ENCODE data around the gene NAP1L1.

The NAP1L1 gene

DNA sequence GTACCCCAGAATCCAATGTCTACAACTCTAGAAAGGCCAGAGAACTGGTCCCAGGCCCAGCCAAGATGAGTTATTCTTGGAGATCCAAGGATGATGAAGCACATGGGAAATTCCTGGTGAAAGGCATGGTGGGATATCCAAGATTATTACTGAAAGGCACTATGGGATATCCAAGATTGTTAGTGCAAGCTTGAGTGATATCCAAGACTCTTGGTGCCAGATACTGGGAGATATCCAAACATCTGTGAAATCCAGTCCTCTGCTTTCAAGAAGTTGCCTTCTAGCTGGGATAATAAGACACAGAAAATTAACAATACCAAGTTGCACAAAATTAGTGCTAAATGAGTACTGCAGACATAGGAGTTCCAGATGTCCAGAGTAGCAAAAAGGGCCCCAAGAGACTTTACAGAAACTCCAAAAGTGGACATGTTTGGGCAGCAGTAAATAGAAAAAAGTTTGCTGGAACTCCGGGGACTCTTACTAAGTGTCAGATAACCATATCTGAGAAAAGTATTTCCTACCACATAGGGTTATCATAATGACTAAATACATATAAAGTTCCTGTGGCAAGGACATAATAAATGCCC is 87.5 kb downstream of the NAP1L1 start:
- TF ChIP-seq ZNF70 (CRISPR knock-in tag; IDR thresholded peaks at IDR 0.05): no peak
- no peak for TF ChIP-seq ZNF565 (CRISPR knock-in tag; conservative IDR thresholded peaks at IDR 0.05; ENCODE audit: low read depth)
- TF ChIP-seq ZNF8 (CRISPR knock-in tag; IDR thresholded peaks at IDR 0.05): no peak
- TF ChIP-seq OSR1 (CRISPR knock-in tag; IDR thresholded peaks at IDR 0.05): no peak
- TF ChIP-seq, protein P1, sequence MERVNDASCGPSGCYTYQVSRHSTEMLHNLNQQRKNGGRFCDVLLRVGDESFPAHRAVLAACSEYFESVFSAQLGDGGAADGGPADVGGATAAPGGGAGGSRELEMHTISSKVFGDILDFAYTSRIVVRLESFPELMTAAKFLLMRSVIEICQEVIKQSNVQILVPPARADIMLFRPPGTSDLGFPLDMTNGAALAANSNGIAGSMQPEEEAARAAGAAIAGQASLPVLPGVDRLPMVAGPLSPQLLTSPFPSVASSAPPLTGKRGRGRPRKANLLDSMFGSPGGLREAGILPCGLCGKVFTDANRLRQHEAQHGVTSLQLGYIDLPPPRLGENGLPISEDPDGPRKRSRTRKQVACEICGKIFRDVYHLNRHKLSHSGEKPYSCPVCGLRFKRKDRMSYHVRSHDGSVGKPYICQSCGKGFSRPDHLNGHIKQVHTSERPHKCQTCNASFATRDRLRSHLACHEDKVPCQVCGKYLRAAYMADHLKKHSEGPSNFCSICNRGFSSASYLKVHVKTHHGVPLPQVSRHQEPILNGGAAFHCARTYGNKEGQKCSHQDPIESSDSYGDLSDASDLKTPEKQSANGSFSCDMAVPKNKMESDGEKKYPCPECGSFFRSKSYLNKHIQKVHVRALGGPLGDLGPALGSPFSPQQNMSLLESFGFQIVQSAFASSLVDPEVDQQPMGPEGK (CRISPR knock-in tag; IDR thresholded peaks at IDR 0.05; ENCODE audit: borderline replicate concordance): no peak
- TF ChIP-seq PPARA (CRISPR knock-in tag; IDR thresholded peaks at IDR 0.05; ENCODE audit: borderline replicate concordance): no peak
- TF ChIP-seq, protein P2, sequence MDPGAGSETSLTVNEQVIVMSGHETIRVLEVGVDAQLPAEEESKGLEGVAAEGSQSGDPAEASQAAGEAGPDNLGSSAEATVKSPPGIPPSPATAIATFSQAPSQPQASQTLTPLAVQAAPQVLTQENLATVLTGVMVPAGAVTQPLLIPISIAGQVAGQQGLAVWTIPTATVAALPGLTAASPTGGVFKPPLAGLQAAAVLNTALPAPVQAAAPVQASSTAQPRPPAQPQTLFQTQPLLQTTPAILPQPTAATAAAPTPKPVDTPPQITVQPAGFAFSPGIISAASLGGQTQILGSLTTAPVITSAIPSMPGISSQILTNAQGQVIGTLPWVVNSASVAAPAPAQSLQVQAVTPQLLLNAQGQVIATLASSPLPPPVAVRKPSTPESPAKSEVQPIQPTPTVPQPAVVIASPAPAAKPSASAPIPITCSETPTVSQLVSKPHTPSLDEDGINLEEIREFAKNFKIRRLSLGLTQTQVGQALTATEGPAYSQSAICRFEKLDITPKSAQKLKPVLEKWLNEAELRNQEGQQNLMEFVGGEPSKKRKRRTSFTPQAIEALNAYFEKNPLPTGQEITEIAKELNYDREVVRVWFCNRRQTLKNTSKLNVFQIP (CRISPR knock-in tag; IDR thresholded peaks at IDR 0.05; ENCODE audit: borderline replicate concordance, low read depth): no peak
- TF ChIP-seq, protein P3, sequence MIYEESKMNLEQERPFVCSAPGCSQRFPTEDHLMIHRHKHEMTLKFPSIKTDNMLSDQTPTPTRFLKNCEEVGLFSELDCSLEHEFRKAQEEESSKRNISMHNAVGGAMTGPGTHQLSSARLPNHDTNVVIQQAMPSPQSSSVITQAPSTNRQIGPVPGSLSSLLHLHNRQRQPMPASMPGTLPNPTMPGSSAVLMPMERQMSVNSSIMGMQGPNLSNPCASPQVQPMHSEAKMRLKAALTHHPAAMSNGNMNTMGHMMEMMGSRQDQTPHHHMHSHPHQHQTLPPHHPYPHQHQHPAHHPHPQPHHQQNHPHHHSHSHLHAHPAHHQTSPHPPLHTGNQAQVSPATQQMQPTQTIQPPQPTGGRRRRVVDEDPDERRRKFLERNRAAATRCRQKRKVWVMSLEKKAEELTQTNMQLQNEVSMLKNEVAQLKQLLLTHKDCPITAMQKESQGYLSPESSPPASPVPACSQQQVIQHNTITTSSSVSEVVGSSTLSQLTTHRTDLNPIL (CRISPR knock-in tag; IDR thresholded peaks at IDR 0.05; ENCODE audit: low read depth): no peak
- no peak for TF ChIP-seq GLIS3 (CRISPR knock-in tag; IDR thresholded peaks at IDR 0.05)
- TF ChIP-seq, protein P4, sequence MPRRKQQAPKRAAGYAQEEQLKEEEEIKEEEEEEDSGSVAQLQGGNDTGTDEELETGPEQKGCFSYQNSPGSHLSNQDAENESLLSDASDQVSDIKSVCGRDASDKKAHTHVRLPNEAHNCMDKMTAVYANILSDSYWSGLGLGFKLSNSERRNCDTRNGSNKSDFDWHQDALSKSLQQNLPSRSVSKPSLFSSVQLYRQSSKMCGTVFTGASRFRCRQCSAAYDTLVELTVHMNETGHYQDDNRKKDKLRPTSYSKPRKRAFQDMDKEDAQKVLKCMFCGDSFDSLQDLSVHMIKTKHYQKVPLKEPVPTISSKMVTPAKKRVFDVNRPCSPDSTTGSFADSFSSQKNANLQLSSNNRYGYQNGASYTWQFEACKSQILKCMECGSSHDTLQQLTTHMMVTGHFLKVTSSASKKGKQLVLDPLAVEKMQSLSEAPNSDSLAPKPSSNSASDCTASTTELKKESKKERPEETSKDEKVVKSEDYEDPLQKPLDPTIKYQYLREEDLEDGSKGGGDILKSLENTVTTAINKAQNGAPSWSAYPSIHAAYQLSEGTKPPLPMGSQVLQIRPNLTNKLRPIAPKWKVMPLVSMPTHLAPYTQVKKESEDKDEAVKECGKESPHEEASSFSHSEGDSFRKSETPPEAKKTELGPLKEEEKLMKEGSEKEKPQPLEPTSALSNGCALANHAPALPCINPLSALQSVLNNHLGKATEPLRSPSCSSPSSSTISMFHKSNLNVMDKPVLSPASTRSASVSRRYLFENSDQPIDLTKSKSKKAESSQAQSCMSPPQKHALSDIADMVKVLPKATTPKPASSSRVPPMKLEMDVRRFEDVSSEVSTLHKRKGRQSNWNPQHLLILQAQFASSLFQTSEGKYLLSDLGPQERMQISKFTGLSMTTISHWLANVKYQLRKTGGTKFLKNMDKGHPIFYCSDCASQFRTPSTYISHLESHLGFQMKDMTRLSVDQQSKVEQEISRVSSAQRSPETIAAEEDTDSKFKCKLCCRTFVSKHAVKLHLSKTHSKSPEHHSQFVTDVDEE (CRISPR knock-in tag; IDR thresholded peaks at IDR 0.05): no peak
- no peak for TF ChIP-seq ARNTL (CRISPR knock-in tag; IDR thresholded peaks at IDR 0.05; ENCODE audit: borderline replicate concordance, low read depth)
- TF ChIP-seq ZFP3 (CRISPR knock-in tag; IDR thresholded peaks at IDR 0.05): no peak
- no peak; the same call in 2 of the 3 replicates for ATAC-seq

DNA sequence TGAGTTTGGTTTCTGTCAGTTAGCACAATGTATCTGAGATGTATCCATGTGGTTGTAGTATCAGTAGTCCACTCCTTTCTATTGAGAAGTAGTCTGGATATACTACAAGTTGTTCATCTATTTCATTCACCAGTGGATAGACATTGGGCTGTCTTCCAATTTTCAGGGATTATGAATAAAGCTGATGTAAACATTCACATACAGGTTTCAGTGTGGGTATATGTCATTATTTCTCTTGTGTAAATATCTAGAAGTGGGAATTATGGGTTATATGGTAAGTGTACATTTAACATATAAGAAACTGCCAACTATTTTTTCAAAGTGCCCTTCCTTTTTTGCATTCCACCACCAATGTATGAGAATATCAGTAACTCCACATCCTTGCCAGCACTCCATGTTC is 88.8 kb downstream of the NAP1L1 start:
- ATAC-seq: no peak
- TF ChIP-seq ARNTL (CRISPR knock-in tag; IDR thresholded peaks at IDR 0.05; ENCODE audit: borderline replicate concordance, low read depth): no peak
- no peak for TF ChIP-seq PPARA (CRISPR knock-in tag; IDR thresholded peaks at IDR 0.05; ENCODE audit: borderline replicate concordance)
- TF ChIP-seq ISL1 (CRISPR knock-in tag; IDR thresholded peaks at IDR 0.05): no peak
- TF ChIP-seq, protein P1 (CRISPR knock-in tag; IDR thresholded peaks at IDR 0.05; ENCODE audit: borderline replicate concordance): no peak
- no peak for TF ChIP-seq ZFP3 (CRISPR knock-in tag; IDR thresholded peaks at IDR 0.05)
- no peak for TF ChIP-seq SNAI2 (CRISPR knock-in tag; IDR thresholded peaks at IDR 0.05)
- TF ChIP-seq TOX (CRISPR knock-in tag; IDR thresholded peaks at IDR 0.05; ENCODE audit: borderline replicate concordance): no peak
- TF ChIP-seq, protein P2 (CRISPR knock-in tag; IDR thresholded peaks at IDR 0.05; ENCODE audit: borderline replicate concordance, low read depth): no peak
- TF ChIP-seq, protein P5, sequence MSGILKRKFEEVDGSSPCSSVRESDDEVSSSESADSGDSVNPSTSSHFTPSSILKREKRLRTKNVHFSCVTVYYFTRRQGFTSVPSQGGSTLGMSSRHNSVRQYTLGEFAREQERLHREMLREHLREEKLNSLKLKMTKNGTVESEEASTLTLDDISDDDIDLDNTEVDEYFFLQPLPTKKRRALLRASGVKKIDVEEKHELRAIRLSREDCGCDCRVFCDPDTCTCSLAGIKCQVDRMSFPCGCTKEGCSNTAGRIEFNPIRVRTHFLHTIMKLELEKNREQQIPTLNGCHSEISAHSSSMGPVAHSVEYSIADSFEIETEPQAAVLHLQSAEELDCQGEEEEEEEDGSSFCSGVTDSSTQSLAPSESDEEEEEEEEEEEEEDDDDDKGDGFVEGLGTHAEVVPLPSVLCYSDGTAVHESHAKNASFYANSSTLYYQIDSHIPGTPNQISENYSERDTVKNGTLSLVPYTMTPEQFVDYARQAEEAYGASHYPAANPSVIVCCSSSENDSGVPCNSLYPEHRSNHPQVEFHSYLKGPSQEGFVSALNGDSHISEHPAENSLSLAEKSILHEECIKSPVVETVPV (CRISPR knock-in tag; IDR thresholded peaks at IDR 0.05): no peak
- no peak for TF ChIP-seq BACH2 (CRISPR knock-in tag; IDR thresholded peaks at IDR 0.05; ENCODE audit: borderline replicate concordance)
- TF ChIP-seq ESRRG (CRISPR knock-in tag; IDR thresholded peaks at IDR 0.05): no peak

All from SK-N-SH treated with all-trans-retinoic acid at 6 μM for 48 hours (cell line).